Fibroblast of lung (primary cell): ENCODE measurements around the gene CARD10. TPM values are rescaled to one million over a fixed set of nuclear protein-coding genes. Genes with fewer than 3 reads are reported as not detected.

Experiments used
- DNase-seq, 2 donors: peaks; one replicate each; pipeline versions ENCODE4 v3.0.0 to v3.0.0-alpha.2; 2010; ENCODE audit warnings: low read depth in 2 of 2
- H2AFZ ChIP-seq: 2 replicates; pipeline ENCODE4 v1.5.1; 2012; ENCODE audit warnings: low read length, control low read depth, inconsistent platforms
- H3K27ac ChIP-seq: 2 replicates; pipeline ENCODE4 v1.5.1; 2011; ENCODE audit warnings: low read length, control low read depth; ENCODE audit not compliant: insufficient read depth
- H3K27me3 ChIP-seq: 2 replicates; pipeline ENCODE4 v1.5.1; 2011; ENCODE audit warnings: mild to moderate bottlenecking, low read length; ENCODE audit not compliant: control insufficient read depth, insufficient read depth
- H3K36me3 ChIP-seq: 2 replicates; pipeline ENCODE4 v1.5.1; 2011; ENCODE audit warnings: low read length; ENCODE audit not compliant: control insufficient read depth, insufficient read depth
- H3K4me1 ChIP-seq: 2 replicates; pipeline ENCODE4 v1.5.1; 2011; ENCODE audit warnings: low read length; ENCODE audit not compliant: control insufficient read depth, insufficient read depth; ENCODE audit errors: extremely low read depth
- H3K4me2 ChIP-seq: 2 replicates; pipeline ENCODE4 v1.5.1; 2011; ENCODE audit warnings: low read length, control low read depth; ENCODE audit not compliant: insufficient read depth; ENCODE audit errors: extremely low read depth
- H3K4me3 ChIP-seq, 4 experiments: fragments of 200-600 bp in 1 of 4; sonication (generic) in 1 of 4; replicated peaks in 1 of 4; 2 replicates each; pipeline ENCODE4 v1.5.1; 2011 to 2016; ENCODE audit warnings: low read length in 4 of 4, low read depth in 3 of 4, mild to moderate bottlenecking in 3 of 4, control low read depth in 2 of 4, inconsistent platforms in 1 of 4, mixed read lengths in 1 of 4; ENCODE audit not compliant: insufficient read depth in 1 of 4; ENCODE audit errors: control extremely low read depth in 1 of 4
- H3K79me2 ChIP-seq: 2 replicates; pipeline ENCODE4 v1.5.1; 2012; ENCODE audit warnings: mild to moderate bottlenecking, low read length, inconsistent platforms; ENCODE audit not compliant: control insufficient read depth, insufficient read depth
- H3K9ac ChIP-seq: 2 replicates; pipeline ENCODE4 v1.5.1; 2011; ENCODE audit warnings: mild to moderate bottlenecking, low read length, control low read depth; ENCODE audit not compliant: insufficient read depth
- H3K9me3 ChIP-seq: 2 replicates; pipeline ENCODE4 v1.5.1; 2012; ENCODE audit warnings: low read depth, low read length; ENCODE audit not compliant: control insufficient read depth, insufficient read depth
- H4K20me1 ChIP-seq: 2 replicates; pipeline ENCODE4 v1.5.1; 2011; ENCODE audit warnings: low read length; ENCODE audit not compliant: control insufficient read depth, insufficient read depth; ENCODE audit errors: extremely low read depth
- CTCF ChIP-seq, 2 donors: IDR thresholded peaks in 1 of 2; conservative IDR thresholded peaks in 1 of 2; 1 replicate in 1 of 2; 2 replicates in 1 of 2; pipeline ENCODE4 v1.5.1; 2011 to 2012; ENCODE audit warnings: low read length in 2 of 2, control low read depth in 1 of 2, inconsistent platforms in 1 of 2, low read depth in 1 of 2, mild to moderate bottlenecking in 1 of 2
- EZH2 ChIP-seq: IDR thresholded peaks from 2 replicates; pipeline ENCODE4 v1.5.1; 2012; ENCODE audit warnings: low read length, control low read depth, mild to moderate bottlenecking; ENCODE audit errors: missing control alignments
- polyA plus RNA-seq, 2 donors: library from polyadenylated mRNA; depleted of rRNA in 1 of 2; stranded (reverse) in 1 of 2; unstranded in 1 of 2; fragments of >200 nt; gene quantifications; 2 replicates each; pipeline ENCODE4 v1.2.1, GENCODE V29; 2011 to 2012; ENCODE audit warnings: missing spikeins in 1 of 2
- total RNA-seq: library from RNA; depleted of rRNA; stranded (reverse); fragments of >200 nt; gene quantifications from 2 replicates; pipeline ENCODE4 v1.2.1, GENCODE V29; 2014

CARD10 gene
- total and polyA plus RNA-seq, 2 donors (not counting 1 experiment from before 2014, with no cell fraction given), result 1.6 to 2.3 TPM

- H3K27ac ChIP-seq, result no peak overlapping the region
- no peaks in the 10 kb centered on the region for H4K20me1 ChIP-seq
- no peak overlapping the region for H2AFZ ChIP-seq
- DNase-seq, result no peak
- H3K27me3 ChIP-seq, result peaks cover 12% of the 10 kb centered on the region
- H3K9me3 ChIP-seq, result no peaks in the 10 kb centered on the region
- no peak overlapping the region for H3K9ac ChIP-seq
- no peak for TF ChIP-seq CTCF (conservative IDR thresholded peaks at IDR 0.05 in 1 of 2, IDR thresholded peaks at IDR 0.05 in 1 of 2; ENCODE audit: low read depth in 1 of 2, low read length in 2 of 2)
- no peak for TF ChIP-seq EZH2
- no peaks in the 10 kb centered on the region for H3K36me3 ChIP-seq
- no peak overlapping the region for H3K4me2 ChIP-seq
- H3K79me2 ChIP-seq, result no peaks in the 10 kb centered on the region
- no peaks in the 10 kb centered on the region for H3K4me1 ChIP-seq
- no peak overlapping the region for H3K4me3 ChIP-seq
Observed at GRCh38 chr22:37462436-37462835, 56.8 kb downstream of the CARD10 start.

GRCh38 chr22:37461961-37462360, 57.3 kb downstream of the CARD10 start:
- TF ChIP-seq CTCF (conservative IDR thresholded peaks at IDR 0.05 in 1 of 2, IDR thresholded peaks at IDR 0.05 in 1 of 2; ENCODE audit: low read depth in 1 of 2, low read length in 2 of 2), result no peak
- no peak for TF ChIP-seq EZH2
- DNase-seq, result no peak
- no peak overlapping the region for H3K9ac ChIP-seq
- peaks cover 7% of the 10 kb centered on the region for H3K27me3 ChIP-seq
- no peak overlapping the region for H2AFZ ChIP-seq
- no peaks in the 10 kb centered on the region for H4K20me1 ChIP-seq
- no peaks in the 10 kb centered on the region for H3K9me3 ChIP-seq
- no peak overlapping the region for H3K4me3 ChIP-seq
- H3K27ac ChIP-seq, result no peak overlapping the region
- no peaks in the 10 kb centered on the region for H3K36me3 ChIP-seq
- H3K4me1 ChIP-seq, result no peaks in the 10 kb centered on the region
- no peaks in the 10 kb centered on the region for H3K79me2 ChIP-seq
- H3K4me2 ChIP-seq, result no peak overlapping the region

GRCh38 chr22:37460684-37461083, 58.5 kb downstream of the CARD10 start:
- Histone ChIP-seq H3K36me3 (no peaks in the 10 kb centered on the region), H3K9ac (no peak overlapping the region), H3K27me3 (peaks cover 6% of the 10 kb centered on the region), H3K4me1 (peaks cover 4% of the 10 kb centered on the region), H2AFZ (no peak overlapping the region), H3K79me2 (no peaks in the 10 kb centered on the region), H4K20me1 (no peaks in the 10 kb centered on the region), H3K4me3 (no peak overlapping the region), H3K27ac (no peak overlapping the region), H3K9me3 (no peaks in the 10 kb centered on the region), H3K4me2 (no peak overlapping the region)
- no peak for TF ChIP-seq EZH2
- TF ChIP-seq CTCF (conservative IDR thresholded peaks at IDR 0.05 in 1 of 2, IDR thresholded peaks at IDR 0.05 in 1 of 2; ENCODE audit: low read depth in 1 of 2, low read length in 2 of 2), result no peak
- DNase-seq, result no peak
